Measurements from ENCODE around the gene SLC46A1. TPM values are rescaled to one million over a fixed set of nuclear protein-coding genes. Genes with fewer than 3 reads are reported as not detected.

SLC46A1 gene
- polyA plus RNA-seq, 3 donors: 1.5 to 6.3 (median 1.7) TPM

- DNase-seq: no peak
- WGBS (ENCODE audit: insufficient coverage): no CpG with 5 or more reads among the region's 1 CpG
- no peak overlapping the region for H3K4me3 Mint-ChIP-seq
- Histone ChIP-seq H3K4me2 (replicated peaks; ENCODE audit: extremely low read depth, low read length, poor library complexity, severe bottlenecking) (no peak overlapping the region), H3K27me3 (ENCODE audit: control insufficient read depth in 2 of 2, insufficient read depth in 2 of 2, low read length in 2 of 2) (no peaks in the 10 kb centered on the region), H3K27ac (ENCODE audit: low read depth in 1 of 2, low read length in 2 of 2) (no peak overlapping the region), H3K36me3 (replicated peaks in 1 of 2; ENCODE audit: control insufficient read depth in 1 of 2, insufficient read depth in 2 of 2, low read length in 2 of 2) (peaks cover 17 to 58% of the 10 kb centered on the region in 2 donors), H3K4me3 (replicated peaks in 1 of 3; ENCODE audit: low read depth in 2 of 3, low read length in 3 of 3) (no peak overlapping the region), H3K79me2 (ENCODE audit: insufficient read depth, low read length) (no peaks in the 10 kb centered on the region), H3K9ac (ENCODE audit: insufficient read depth, low read length, poor library complexity, severe bottlenecking) (no peak overlapping the region), H3K4me1 (ENCODE audit: control insufficient read depth in 1 of 2, insufficient read depth in 2 of 2, low read length in 2 of 2) (no peaks in the 10 kb centered on the region), H4K20me1 (ENCODE audit: insufficient read depth, low read length) (no peaks in the 10 kb centered on the region), H3K9me3 (replicated peaks in 1 of 2; ENCODE audit: control insufficient read depth in 1 of 2, insufficient read depth in 1 of 2, low read length in 2 of 2) (no peaks in the 10 kb centered on the region), H2AFZ (ENCODE audit: insufficient read depth, low read depth, low read length, poor library complexity, severe bottlenecking) (no peak overlapping the region)
- no peak overlapping the region for H3K27ac Mint-ChIP-seq
- H3K4me1 Mint-ChIP-seq: peaks cover 4% of the 10 kb centered on the region
- no peak for TF ChIP-seq CTCF (IDR thresholded peaks at IDR 0.05)
- H3K27me3 Mint-ChIP-seq (ENCODE audit: low read depth in 3 of 3): peaks cover 0 to 3% (median 0%) of the 10 kb centered on the region in 3 donors
- intact Hi-C loops (cut with micrococcal nuclease): no loop called here
- H3K36me3 Mint-ChIP-seq: peaks cover 45 to 50% of the 10 kb centered on the region in 2 donors
- H3K9me3 Mint-ChIP-seq: no peaks in the 10 kb centered on the region
Measured at GRCh38 chr17:28390984-28391383, 15.0 kb downstream of the SLC46A1 start.

DNA sequence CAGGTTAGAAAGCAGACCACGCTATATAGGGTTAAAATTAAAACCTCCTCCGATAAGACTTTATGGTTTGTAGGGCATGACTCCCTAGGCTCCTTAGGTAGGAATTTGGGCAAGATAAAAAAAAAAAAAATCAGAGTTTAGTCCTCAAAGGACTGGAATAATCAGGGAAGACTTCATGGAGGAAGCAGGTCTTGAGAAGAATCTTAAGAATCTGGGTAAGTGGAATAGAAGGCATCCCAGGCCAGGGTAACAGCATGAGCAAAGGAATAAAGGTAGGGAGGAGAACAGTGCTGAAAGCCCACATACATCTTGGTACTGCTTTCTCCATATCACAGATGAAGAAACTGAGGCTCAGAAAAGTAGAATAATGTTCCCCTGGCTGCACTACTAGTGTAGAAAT is 15.4 kb downstream of the SLC46A1 start:
- TF ChIP-seq CTCF (IDR thresholded peaks at IDR 0.05): no peak
- peaks cover 0 to 3% (median 0%) of the 10 kb centered on the region in 3 donors for H3K27me3 Mint-ChIP-seq (ENCODE audit: low read depth in 3 of 3)
- intact Hi-C loops (cut with micrococcal nuclease): no loop called here
- H3K4me1 Mint-ChIP-seq: peaks cover 5% of the 10 kb centered on the region
- Histone ChIP-seq H3K27me3 (ENCODE audit: control insufficient read depth in 2 of 2, insufficient read depth in 2 of 2, low read length in 2 of 2) (no peaks in the 10 kb centered on the region), H3K36me3 (replicated peaks in 1 of 2; ENCODE audit: control insufficient read depth in 1 of 2, insufficient read depth in 2 of 2, low read length in 2 of 2) (peaks cover 17 to 54% of the 10 kb centered on the region in 2 donors), H3K9me3 (replicated peaks in 1 of 2; ENCODE audit: control insufficient read depth in 1 of 2, insufficient read depth in 1 of 2, low read length in 2 of 2) (no peaks in the 10 kb centered on the region), H3K4me3 (replicated peaks in 1 of 3; ENCODE audit: low read depth in 2 of 3, low read length in 3 of 3) (no peak overlapping the region), H2AFZ (ENCODE audit: insufficient read depth, low read depth, low read length, poor library complexity, severe bottlenecking) (no peak overlapping the region), H3K4me2 (replicated peaks; ENCODE audit: extremely low read depth, low read length, poor library complexity, severe bottlenecking) (no peak overlapping the region), H3K79me2 (ENCODE audit: insufficient read depth, low read length) (no peaks in the 10 kb centered on the region), H3K4me1 (ENCODE audit: control insufficient read depth in 1 of 2, insufficient read depth in 2 of 2, low read length in 2 of 2) (peaks cover under 1% of the 10 kb centered on the region in 2 donors), H3K9ac (ENCODE audit: insufficient read depth, low read length, poor library complexity, severe bottlenecking) (no peak overlapping the region), H3K27ac (ENCODE audit: low read depth in 1 of 2, low read length in 2 of 2) (no peak overlapping the region), H4K20me1 (ENCODE audit: insufficient read depth, low read length) (no peaks in the 10 kb centered on the region)
- H3K27ac Mint-ChIP-seq: no peak overlapping the region
- peaks cover 43 to 45% of the 10 kb centered on the region in 2 donors for H3K36me3 Mint-ChIP-seq
- 100% methylated on average over 1 of the region's 2 CpGs for WGBS (ENCODE audit: insufficient coverage)
- DNase-seq: no peak
- no peaks in the 10 kb centered on the region for H3K9me3 Mint-ChIP-seq
- H3K4me3 Mint-ChIP-seq: no peak overlapping the region

All from CD14-positive monocyte (primary cell).